HepG2 (cell line): ENCODE data around the gene C2orf15. TPM values are rescaled to one million over a fixed set of nuclear protein-coding genes. Genes with fewer than 3 reads are reported as not detected.

Experiments used
- ATAC-seq: fragments of 200-7000 bp; cut with Tn5 transposase; 3 replicates; pipeline ENCODE4 v1.9.1; 2020; ENCODE audit warnings: mild to moderate bottlenecking, moderate library complexity
- BruUV-seq: library from RNA; stranded (reverse); fragments of 400-500 nt; replicated peaks from 2 replicates; lab custom pipeline; 2021; lab: Mats Ljungman, UMichigan
- CTCF ChIA-PET: fragments of 300-600 bp; formaldehyde crosslinking; extraction: SDS; loops from one replicate; lab custom pipeline; 2021; ENCODE audit warnings: low total read pairs, inconsistent platforms, low intra/inter-chr PET ratio; lab: Yijun Ruan, JAX
- POLR2A ChIA-PET: fragments of 350-600 bp; sonication (Branson Sonifier 250); formaldehyde crosslinking; loops from one replicate; lab custom pipeline; 2020; ENCODE audit warnings: antibody characterized with exemption, inconsistent platforms; lab: Yijun Ruan, JAX
- DNase-seq: peaks from one replicate; pipeline ENCODE4 v3.0.0-alpha.2; 2015; ENCODE audit warnings: low spot score
- FAIRE-seq: peaks from 3 replicates; lab custom pipeline; 2011; peaks lifted over from hg19 to GRCh38; lab: Jason Lieb, UNC
- H2AFZ ChIP-seq: one replicate; pipeline ENCODE4 v1.6.1; 2011; ENCODE audit warnings: low read length, inconsistent platforms
- H3K27ac ChIP-seq: fragments of 300-600 bp; 3 replicates; pipeline ENCODE4 v1.8.0; 2011; ENCODE audit warnings: mixed run types, mild to moderate bottlenecking, mixed read lengths, low read length, inconsistent platforms; ENCODE audit not compliant: insufficient read depth; ENCODE audit errors: extremely low read length
- H3K27me3 ChIP-seq, 2 experiments: fragments of 200-600 bp in 1 of 2; 2 replicates in 1 of 2; 3 replicates in 1 of 2; pipeline versions ENCODE4 v1.6.0 to v1.8.0; 2011; ENCODE audit warnings: low read length in 2 of 2, mild to moderate bottlenecking in 2 of 2, moderate library complexity in 2 of 2, inconsistent platforms in 1 of 2; ENCODE audit not compliant: insufficient read depth in 2 of 2, control insufficient read depth in 1 of 2
- H3K36me3 ChIP-seq, 2 experiments: fragments of 200-600 bp in 1 of 2; replicated peaks in 1 of 2; 2 replicates in 1 of 2; 3 replicates in 1 of 2; pipeline versions ENCODE4 v1.5.1 to v1.8.0; 2011; ENCODE audit warnings: low read length in 2 of 2, inconsistent platforms in 1 of 2; ENCODE audit not compliant: insufficient read depth in 2 of 2, control insufficient read depth in 1 of 2
- H3K4me1 ChIP-seq: 2 replicates; pipeline ENCODE4 v1.5.1; 2012; ENCODE audit warnings: low read length, inconsistent platforms; ENCODE audit not compliant: insufficient read depth
- H3K4me2 ChIP-seq: 2 replicates; pipeline ENCODE4 v1.6.0; 2011; ENCODE audit warnings: low read depth, low read length, inconsistent platforms
- H3K4me3 ChIP-seq, 3 experiments: fragments of 200-600 bp in 1 of 3; sonication (generic), shearing (Covaris generic) in 1 of 3; replicated peaks in 1 of 3; 2 replicates each; pipeline ENCODE4 v1.5.1; 2011 to 2016; ENCODE audit warnings: low read length in 3 of 3, inconsistent platforms in 2 of 3, low read depth in 2 of 3, mild to moderate bottlenecking in 2 of 3, control low read depth in 1 of 3, mixed read lengths in 1 of 3; ENCODE audit not compliant: insufficient read depth in 1 of 3
- H3K79me2 ChIP-seq: one replicate; pipeline ENCODE4 v1.6.1; 2011; ENCODE audit warnings: low read length, inconsistent platforms; ENCODE audit not compliant: insufficient read depth
- H3K9ac ChIP-seq: 2 replicates; pipeline ENCODE4 v1.6.0; 2011; ENCODE audit warnings: mild to moderate bottlenecking, low read depth, low read length, inconsistent platforms; ENCODE audit not compliant: insufficient read depth
- H3K9me3 ChIP-seq: 2 replicates; pipeline ENCODE4 v1.5.1; 2012; ENCODE audit warnings: mild to moderate bottlenecking, low read length
- H4K20me1 ChIP-seq: 2 replicates; pipeline ENCODE4 v1.6.0; 2011; ENCODE audit warnings: inconsistent platforms, mild to moderate bottlenecking, low read length, moderate library complexity; ENCODE audit not compliant: insufficient read depth
- ATF1 ChIP-seq: IDR thresholded peaks from 2 replicates; pipeline ENCODE4 v1.6.1; 2016; ENCODE audit warnings: mild to moderate bottlenecking, control low read depth
- ELF4 ChIP-seq: sonication (generic); formaldehyde crosslinking; IDR thresholded peaks from 2 replicates; pipeline ENCODE4 v1.5.0; 2020; ENCODE audit warnings: missing genetic modification reagents, mild to moderate bottlenecking, moderate library complexity, borderline replicate concordance
- NAIF1 ChIP-seq: sonication (generic); formaldehyde crosslinking; IDR thresholded peaks from 2 replicates; pipeline ENCODE4 v1.5.0; 2020; ENCODE audit warnings: mild to moderate bottlenecking, missing genetic modification reagents, borderline replicate concordance
- RNF219 ChIP-seq: sonication (generic); formaldehyde crosslinking; IDR thresholded peaks from 2 replicates; pipeline ENCODE4 v1.5.0; 2020; ENCODE audit warnings: mild to moderate bottlenecking, missing genetic modification reagents
- SPEN ChIP-seq: sonication (generic); formaldehyde crosslinking; IDR thresholded peaks from 2 replicates; pipeline ENCODE4 v1.5.1; 2020; ENCODE audit warnings: low read depth, mild to moderate bottlenecking, missing genetic modification reagents
- SRY ChIP-seq: sonication (generic); formaldehyde crosslinking; IDR thresholded peaks from 2 replicates; pipeline ENCODE4 v1.8.0; 2022; ENCODE audit warnings: mild to moderate bottlenecking, missing genetic modification reagents
- THRA ChIP-seq: sonication (generic); formaldehyde crosslinking; IDR thresholded peaks from 2 replicates; pipeline ENCODE4 v1.4.0; 2020; ENCODE audit warnings: missing genetic modification reagents, borderline replicate concordance
- ZBTB42 ChIP-seq: sonication (generic); formaldehyde crosslinking; IDR thresholded peaks from 2 replicates; pipeline ENCODE4 v1.5.0; 2020; ENCODE audit warnings: mild to moderate bottlenecking, missing genetic modification reagents
- ZNF337 ChIP-seq: sonication (generic); formaldehyde crosslinking; IDR thresholded peaks from 2 replicates; pipeline ENCODE4 v1.5.1; 2020; ENCODE audit warnings: missing genetic modification reagents, low read depth, mild to moderate bottlenecking, borderline replicate concordance
- ZNF441 ChIP-seq: sonication (generic); formaldehyde crosslinking; IDR thresholded peaks from 2 replicates; pipeline ENCODE4 v1.7.0; 2021; ENCODE audit warnings: missing genetic modification reagents, borderline replicate concordance
- ZNF7 ChIP-seq: IDR thresholded peaks from 2 replicates; pipeline ENCODE4 v1.6.1; 2016; ENCODE audit warnings: missing biosample characterization, missing genetic modification reagents
- WGBS: methylation state at CpG from one replicate; pipeline ENCODE4 v1.1.6; 2017; ENCODE audit warnings: low lambda C conversion rate; 5-methylcytosine and 5-hydroxymethylcytosine counted together
- in situ Hi-C: cut with HindIII; loops from 2 replicates; pipeline ENCODE4 v1.10.0; 2017; ENCODE audit warnings: low pct_unique_long_range_greater_than_20kb; ENCODE audit not compliant: extremely low pct_ligation_motif_present
- intact Hi-C: fragments of 100-400 bp; cut with micrococcal nuclease; formaldehyde crosslinking; loops from one replicate; pipeline ENCODE4 v1.10.0; 2022; ENCODE audit not compliant: unreplicated experiment
- polyA plus RNA-seq, 8 experiments: library from polyadenylated mRNA; depleted of rRNA in 3 of 8; stranded (reverse) in 7 of 8; unstranded in 1 of 8; fragments of >200 nt; fragmentation: Illumina TruSeq in 4 of 8; extraction: Trizol in 4 of 8; gene quantifications; 2 replicates each; pipeline versions ENCODE4 v1.2.1 to v1.2.3, GENCODE V29; 2011 to 2016; ENCODE audit warnings: low read depth in 4 of 8, missing spikeins in 1 of 8, mixed read lengths in 1 of 8; ENCODE audit not compliant: insufficient read depth in 1 of 8
- total RNA-seq, 5 experiments: library from RNA; depleted of rRNA; stranded (reverse); fragments of >200 nt; fragmentation: Illumina TruSeq; extraction: Trizol; gene quantifications; 2 replicates each; pipeline ENCODE4 v1.2.3, GENCODE V29; 2016; ENCODE audit warnings: low read depth in 1 of 5
- TF ChIP-seq, protein P1 (sequence below): sonication (generic); formaldehyde crosslinking; IDR thresholded peaks from 2 replicates; pipeline ENCODE4 v1.5.0; 2020; ENCODE audit warnings: mild to moderate bottlenecking, missing genetic modification reagents, moderate library complexity
- TF ChIP-seq, protein P2 (sequence below): sonication (generic); formaldehyde crosslinking; IDR thresholded peaks from 2 replicates; pipeline ENCODE4 v1.5.1; 2020; ENCODE audit warnings: missing genetic modification reagents, mild to moderate bottlenecking, borderline replicate concordance

C2orf15 gene
- total and polyA plus RNA-seq, 2 of the 13 experiments (the other 11 are each of a cell fraction or from before 2014, with no cell fraction given) = 5.5 to 8.3 TPM

GRCh38 chr2:99190548-99190947 lies 49.0 kb downstream of the C2orf15 start:
- Histone ChIP-seq H3K36me3 (peaks cover 6 to 55% of the 10 kb centered on the region in 2 experiments), H3K4me1 (no peaks in the 10 kb centered on the region), H3K27ac (no peak overlapping the region), H2AFZ (no peak overlapping the region), H3K4me2 (no peak overlapping the region), H3K9me3 (no peaks in the 10 kb centered on the region), H4K20me1 (no peaks in the 10 kb centered on the region), H3K79me2 (peaks cover 19% of the 10 kb centered on the region), H3K9ac (no peak overlapping the region), H3K27me3 (no peaks in the 10 kb centered on the region), H3K4me3 (no peak overlapping the region)
- TF ChIP-seq, protein P1, sequence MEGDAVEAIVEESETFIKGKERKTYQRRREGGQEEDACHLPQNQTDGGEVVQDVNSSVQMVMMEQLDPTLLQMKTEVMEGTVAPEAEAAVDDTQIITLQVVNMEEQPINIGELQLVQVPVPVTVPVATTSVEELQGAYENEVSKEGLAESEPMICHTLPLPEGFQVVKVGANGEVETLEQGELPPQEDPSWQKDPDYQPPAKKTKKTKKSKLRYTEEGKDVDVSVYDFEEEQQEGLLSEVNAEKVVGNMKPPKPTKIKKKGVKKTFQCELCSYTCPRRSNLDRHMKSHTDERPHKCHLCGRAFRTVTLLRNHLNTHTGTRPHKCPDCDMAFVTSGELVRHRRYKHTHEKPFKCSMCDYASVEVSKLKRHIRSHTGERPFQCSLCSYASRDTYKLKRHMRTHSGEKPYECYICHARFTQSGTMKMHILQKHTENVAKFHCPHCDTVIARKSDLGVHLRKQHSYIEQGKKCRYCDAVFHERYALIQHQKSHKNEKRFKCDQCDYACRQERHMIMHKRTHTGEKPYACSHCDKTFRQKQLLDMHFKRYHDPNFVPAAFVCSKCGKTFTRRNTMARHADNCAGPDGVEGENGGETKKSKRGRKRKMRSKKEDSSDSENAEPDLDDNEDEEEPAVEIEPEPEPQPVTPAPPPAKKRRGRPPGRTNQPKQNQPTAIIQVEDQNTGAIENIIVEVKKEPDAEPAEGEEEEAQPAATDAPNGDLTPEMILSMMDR = 0 out of 2 replicates have a peak, but pooled peaks have one; percentile 21
- no peak for TF ChIP-seq NAIF1
- no peak for TF ChIP-seq RNF219
- no peak for TF ChIP-seq ZBTB42 (CRISPR knock-in tag)
- no peak for TF ChIP-seq ZNF441 (CRISPR knock-in tag)
- peak; percentile 69 for TF ChIP-seq ZNF7 (CRISPR knock-in tag)
- no peak for TF ChIP-seq SPEN (CRISPR knock-in tag)
- TF ChIP-seq SRY (CRISPR knock-in tag) = no peak
- no peak for TF ChIP-seq THRA (CRISPR knock-in tag)
- no peak for TF ChIP-seq ELF4 (CRISPR knock-in tag)
- no peak for TF ChIP-seq ZNF337 (CRISPR knock-in tag)
- TF ChIP-seq, protein P2, sequence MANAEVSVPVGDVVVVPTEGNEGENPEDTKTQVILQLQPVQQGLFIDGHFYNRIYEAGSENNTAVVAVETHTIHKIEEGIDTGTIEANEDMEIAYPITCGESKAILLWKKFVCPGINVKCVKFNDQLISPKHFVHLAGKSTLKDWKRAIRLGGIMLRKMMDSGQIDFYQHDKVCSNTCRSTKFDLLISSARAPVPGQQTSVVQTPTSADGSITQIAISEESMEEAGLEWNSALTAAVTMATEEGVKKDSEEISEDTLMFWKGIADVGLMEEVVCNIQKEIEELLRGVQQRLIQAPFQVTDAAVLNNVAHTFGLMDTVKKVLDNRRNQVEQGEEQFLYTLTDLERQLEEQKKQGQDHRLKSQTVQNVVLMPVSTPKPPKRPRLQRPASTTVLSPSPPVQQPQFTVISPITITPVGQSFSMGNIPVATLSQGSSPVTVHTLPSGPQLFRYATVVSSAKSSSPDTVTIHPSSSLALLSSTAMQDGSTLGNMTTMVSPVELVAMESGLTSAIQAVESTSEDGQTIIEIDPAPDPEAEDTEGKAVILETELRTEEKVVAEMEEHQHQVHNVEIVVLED = no peak
- no peak for TF ChIP-seq ATF1
- DNase-seq = peak; percentile 16
- intact Hi-C loops (no loop called here), in situ Hi-C loops (no loop called here)
- CTCF ChIA-PET = no interaction called here
- FAIRE-seq = no peak
- BruUV-seq = no TSS peak
- 93% methylated on average over 1 of the region's 1 CpG for WGBS
- POLR2A ChIA-PET = interaction anchor here (0.6 to 1.8 kb wide), 2 partner anchors 9 to 10 kb away, joined by 3 to 7 read pairs; no protein-coding TSS in a partner anchor
- peak; percentile 68; the same call in 2 of the 3 replicates for ATAC-seq
